ENCODE measurements around the gene GNG10. TPM values are rescaled to one million over a fixed set of nuclear protein-coding genes. Genes with fewer than 3 reads are reported as not detected.

The GNG10 gene
- total and polyA plus RNA-seq, 5 donors = 24.7 to 41.9 (median 29.9) TPM

DNA sequence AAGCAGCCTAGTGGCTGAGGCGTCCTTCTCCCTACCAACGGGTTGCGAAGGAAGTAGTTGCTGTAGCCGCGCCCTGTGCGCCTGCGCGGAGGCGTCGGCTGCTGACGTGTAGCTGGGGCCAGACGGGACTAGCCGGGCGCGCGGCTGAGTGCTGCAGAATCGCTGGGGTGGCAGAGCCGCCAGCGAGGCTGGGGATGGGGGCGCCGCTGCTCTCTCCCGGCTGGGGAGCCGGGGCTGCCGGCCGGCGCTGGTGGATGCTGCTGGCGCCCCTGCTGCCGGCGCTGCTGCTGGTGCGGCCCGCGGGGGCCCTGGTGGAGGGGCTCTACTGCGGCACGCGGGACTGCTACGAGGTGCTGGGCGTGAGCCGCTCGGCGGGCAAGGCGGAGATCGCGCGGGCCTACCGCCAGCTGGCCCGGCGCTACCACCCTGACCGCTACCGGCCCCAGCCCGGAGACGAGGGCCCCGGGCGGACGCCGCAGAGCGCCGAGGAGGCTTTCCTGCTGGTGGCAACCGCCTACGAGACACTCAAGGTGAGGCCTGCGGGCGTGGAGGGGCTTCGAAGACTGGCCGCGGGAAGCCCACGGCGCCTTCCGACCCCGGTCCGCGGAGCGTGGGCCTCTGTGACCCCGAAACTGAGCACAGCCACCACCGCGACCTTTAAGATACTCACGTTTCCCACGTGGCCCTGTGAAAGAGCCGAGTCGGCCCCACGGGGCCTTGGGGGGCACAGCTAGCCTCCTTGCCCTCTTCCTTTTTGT is 30.0 kb upstream of the GNG10 start, which contains the start of gene DNAJC25:
Gene DNAJC25 (plus strand): TSS at position 121 of the 758 bp plus-strand sequence. CDS start 74 bp downstream, at position 195.
- intact Hi-C loops (cut with DNase I) = no loop called here
- no peaks in the 10 kb centered on the region for H3K9me3 ChIP-seq (ENCODE audit: control insufficient read depth, low read length)
- H3K27ac ChIP-seq (ENCODE audit: low read length) = peak within 1 kb of the TSS; percentile 77
- peak; percentile 97 to 98 (median 98) for DNase-seq
- no peaks in the 10 kb centered on the region for H3K27me3 ChIP-seq (ENCODE audit: control insufficient read depth, insufficient read depth)
- under 1% methylated on average over 79 of the region's 79 CpGs for WGBS
- peak within 1 kb of the TSS; percentile 79 for H3K4me3 ChIP-seq (ENCODE audit: low read length)
- ATAC-seq = peak; percentile 100
- H3K4me1 ChIP-seq (ENCODE audit: control insufficient read depth, insufficient read depth, low read length) = peaks cover 4% of the 10 kb centered on the region

- Histone ChIP-seq H3K4me3 (ENCODE audit: low read length) (peak overlapping the region; percentile 79), H3K27ac (ENCODE audit: low read length) (no peak overlapping the region), H3K27me3 (ENCODE audit: control insufficient read depth, insufficient read depth) (no peaks in the 10 kb centered on the region), H3K4me1 (ENCODE audit: control insufficient read depth, insufficient read depth, low read length) (peaks cover 4% of the 10 kb centered on the region), H3K9me3 (ENCODE audit: control insufficient read depth, low read length) (no peaks in the 10 kb centered on the region)
- intact Hi-C loops (cut with DNase I) = no loop called here
- 40% methylated on average over 5 of the region's 5 CpGs for WGBS
- no peak for DNase-seq
- ATAC-seq = no peak
Measured at GRCh38 chr9:111632060-111632459, 29.3 kb upstream of the GNG10 start.

DNA sequence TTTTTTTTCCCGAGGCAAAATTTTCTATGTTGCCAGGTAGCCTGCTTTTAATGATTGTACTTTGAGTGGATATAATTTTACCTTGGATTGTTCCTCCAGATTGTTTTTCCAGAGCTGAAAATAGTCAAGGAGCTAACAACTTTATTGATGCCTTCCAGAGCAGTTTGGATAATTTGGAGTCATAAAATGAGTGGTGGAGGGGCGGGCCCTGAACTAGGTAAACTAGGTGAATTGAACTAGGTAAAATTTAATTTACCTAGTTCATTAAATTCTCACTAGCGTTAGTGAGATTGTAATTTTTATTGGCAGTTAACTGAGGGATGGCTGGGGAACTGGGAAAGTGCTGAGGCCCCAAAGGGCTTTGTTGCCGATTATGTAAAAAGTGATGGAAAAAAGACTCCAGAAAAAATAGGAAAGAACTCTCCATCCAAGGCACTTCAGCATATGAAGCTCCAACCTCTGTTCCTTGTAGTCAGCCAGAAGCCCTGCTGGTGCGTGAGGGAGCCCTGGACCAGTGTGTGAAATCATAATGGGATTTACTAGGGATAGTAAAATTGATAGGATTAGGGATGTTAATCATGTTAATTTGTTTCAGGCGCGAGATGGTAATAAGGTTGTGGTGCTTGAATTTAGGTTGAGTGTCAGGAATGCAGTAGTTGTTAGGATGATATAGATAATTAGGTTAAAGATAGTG is 28.6 kb upstream of the GNG10 start:
- peaks cover 5% of the 10 kb centered on the region for H3K4me1 ChIP-seq (ENCODE audit: control insufficient read depth, insufficient read depth, low read length)
- no peak overlapping the region for H3K27ac ChIP-seq (ENCODE audit: low read length)
- H3K27me3 ChIP-seq (ENCODE audit: control insufficient read depth, insufficient read depth) = no peaks in the 10 kb centered on the region
- peak overlapping the region; percentile 79 for H3K4me3 ChIP-seq (ENCODE audit: low read length)
- 77% methylated on average over 7 of the region's 7 CpGs for WGBS
- DNase-seq (no peak), ATAC-seq (no peak)
- no peaks in the 10 kb centered on the region for H3K9me3 ChIP-seq (ENCODE audit: control insufficient read depth, low read length)
- intact Hi-C loops (cut with DNase I) = no loop called here

GRCh38 chr9:111633389-111633736 is 28.0 kb upstream of the GNG10 start:
- no peak overlapping the region for H3K4me3 ChIP-seq (ENCODE audit: low read length)
- DNase-seq = no peak
- intact Hi-C loops (cut with DNase I) = no loop called here
- no peak for ATAC-seq
- H3K9me3 ChIP-seq (ENCODE audit: control insufficient read depth, low read length) = no peaks in the 10 kb centered on the region
- WGBS = 84% methylated on average over 1 of the region's 1 CpG
- no peaks in the 10 kb centered on the region for H3K27me3 ChIP-seq (ENCODE audit: control insufficient read depth, insufficient read depth)
- peaks cover 5% of the 10 kb centered on the region for H3K4me1 ChIP-seq (ENCODE audit: control insufficient read depth, insufficient read depth, low read length)
- H3K27ac ChIP-seq (ENCODE audit: low read length) = no peak overlapping the region

DNA sequence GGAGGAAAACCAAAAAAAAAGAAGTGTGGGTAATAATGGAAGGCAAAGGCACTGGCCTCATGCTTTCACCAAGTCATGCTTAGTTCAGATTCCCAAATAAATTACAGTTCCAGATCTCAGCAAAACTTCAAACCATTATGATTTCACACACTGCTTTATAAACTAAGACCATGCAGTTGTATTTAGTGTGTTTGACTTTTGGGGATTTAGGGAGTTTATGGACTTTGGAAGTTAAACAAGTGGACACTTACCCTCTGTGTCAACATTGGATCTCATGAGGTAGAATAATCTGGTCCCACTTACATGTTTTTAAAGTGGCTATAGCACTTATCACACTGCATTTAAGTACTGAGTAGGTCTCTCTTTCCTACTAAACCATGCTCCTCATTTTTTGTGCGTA is 26.5 kb upstream of the GNG10 start:
- no peak overlapping the region for H3K4me3 ChIP-seq (ENCODE audit: low read length)
- H3K27ac ChIP-seq (ENCODE audit: low read length) = no peak overlapping the region
- peaks cover 5% of the 10 kb centered on the region for H3K4me1 ChIP-seq (ENCODE audit: control insufficient read depth, insufficient read depth, low read length)
- no peak for ATAC-seq
- no peak for DNase-seq
- no peaks in the 10 kb centered on the region for H3K9me3 ChIP-seq (ENCODE audit: control insufficient read depth, low read length)
- intact Hi-C loops (cut with DNase I) = no loop called here
- WGBS = 83% methylated on average over 1 of the region's 1 CpG
- H3K27me3 ChIP-seq (ENCODE audit: control insufficient read depth, insufficient read depth) = no peaks in the 10 kb centered on the region

GRCh38 chr9:111637421-111637950 is 23.9 kb upstream of the GNG10 start:
- no peak overlapping the region for H3K27ac ChIP-seq (ENCODE audit: low read length)
- intact Hi-C loops (cut with DNase I) = no loop called here
- no peak overlapping the region for H3K4me3 ChIP-seq (ENCODE audit: low read length)
- ATAC-seq = no peak
- H3K27me3 ChIP-seq (ENCODE audit: control insufficient read depth, insufficient read depth) = no peaks in the 10 kb centered on the region
- DNase-seq = no peak
- 89% methylated on average over 6 of the region's 6 CpGs for WGBS
- H3K9me3 ChIP-seq (ENCODE audit: control insufficient read depth, low read length) = no peaks in the 10 kb centered on the region
- peaks cover 5% of the 10 kb centered on the region for H3K4me1 ChIP-seq (ENCODE audit: control insufficient read depth, insufficient read depth, low read length)

DNA sequence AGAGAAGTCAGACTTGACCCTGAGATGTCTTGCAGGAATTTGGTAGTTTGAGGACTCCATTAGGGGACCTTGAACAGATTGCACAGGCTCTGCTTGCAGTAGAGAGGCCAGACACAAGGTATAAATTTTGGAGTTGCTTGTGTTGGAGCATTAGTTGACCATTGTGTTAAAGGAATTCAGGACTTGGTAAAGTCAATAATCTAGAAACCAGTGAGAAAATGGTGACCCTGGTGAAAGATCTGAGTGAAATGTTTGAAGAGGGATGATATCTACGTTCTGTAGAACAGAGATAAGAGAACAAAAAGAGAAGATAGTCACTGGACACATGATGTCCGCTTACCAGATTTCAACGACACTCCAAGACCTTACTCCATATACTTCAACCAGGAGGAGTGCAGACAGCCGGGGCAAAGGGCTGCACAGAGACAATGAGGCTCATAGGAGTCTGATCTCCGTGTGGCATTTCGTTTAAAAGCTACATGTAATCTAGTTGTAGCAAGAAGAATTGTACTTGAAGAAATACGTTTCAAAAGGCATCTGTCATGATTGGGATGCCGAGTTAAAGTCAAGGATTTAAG is 17.1 kb upstream of the GNG10 start:
- no peak for DNase-seq
- no peak overlapping the region for H3K4me3 ChIP-seq (ENCODE audit: low read length)
- H3K27ac ChIP-seq (ENCODE audit: low read length) = no peak overlapping the region
- H3K9me3 ChIP-seq (ENCODE audit: control insufficient read depth, low read length) = no peaks in the 10 kb centered on the region
- ATAC-seq = no peak
- intact Hi-C loops (cut with DNase I) = no loop called here
- 75% methylated on average over 8 of the region's 8 CpGs for WGBS
- no peaks in the 10 kb centered on the region for H3K4me1 ChIP-seq (ENCODE audit: control insufficient read depth, insufficient read depth, low read length)
- no peaks in the 10 kb centered on the region for H3K27me3 ChIP-seq (ENCODE audit: control insufficient read depth, insufficient read depth)

- no peaks in the 10 kb centered on the region for H3K27me3 ChIP-seq (ENCODE audit: control insufficient read depth, insufficient read depth)
- no peak for DNase-seq
- 96% methylated on average over 1 of the region's 1 CpG for WGBS
- intact Hi-C loops (cut with DNase I) = no loop called here
- no peaks in the 10 kb centered on the region for H3K9me3 ChIP-seq (ENCODE audit: control insufficient read depth, low read length)
- no peak overlapping the region for H3K4me3 ChIP-seq (ENCODE audit: low read length)
- ATAC-seq = no peak
- H3K27ac ChIP-seq (ENCODE audit: low read length) = no peak overlapping the region
- H3K4me1 ChIP-seq (ENCODE audit: control insufficient read depth, insufficient read depth, low read length) = no peaks in the 10 kb centered on the region
Measured at GRCh38 chr9:111645806-111646205, 15.6 kb upstream of the GNG10 start.

- H3K27ac ChIP-seq (ENCODE audit: low read length) = no peak overlapping the region
- no peaks in the 10 kb centered on the region for H3K27me3 ChIP-seq (ENCODE audit: control insufficient read depth, insufficient read depth)
- no peak for ATAC-seq
- intact Hi-C loops (cut with DNase I) = no loop called here
- no peaks in the 10 kb centered on the region for H3K4me1 ChIP-seq (ENCODE audit: control insufficient read depth, insufficient read depth, low read length)
- 72% methylated on average over 2 of the region's 2 CpGs for WGBS
- no peak for DNase-seq
- no peak overlapping the region for H3K4me3 ChIP-seq (ENCODE audit: low read length)
- no peaks in the 10 kb centered on the region for H3K9me3 ChIP-seq (ENCODE audit: control insufficient read depth, low read length)
Measured at GRCh38 chr9:111646417-111646816, 15.0 kb upstream of the GNG10 start.

DNA sequence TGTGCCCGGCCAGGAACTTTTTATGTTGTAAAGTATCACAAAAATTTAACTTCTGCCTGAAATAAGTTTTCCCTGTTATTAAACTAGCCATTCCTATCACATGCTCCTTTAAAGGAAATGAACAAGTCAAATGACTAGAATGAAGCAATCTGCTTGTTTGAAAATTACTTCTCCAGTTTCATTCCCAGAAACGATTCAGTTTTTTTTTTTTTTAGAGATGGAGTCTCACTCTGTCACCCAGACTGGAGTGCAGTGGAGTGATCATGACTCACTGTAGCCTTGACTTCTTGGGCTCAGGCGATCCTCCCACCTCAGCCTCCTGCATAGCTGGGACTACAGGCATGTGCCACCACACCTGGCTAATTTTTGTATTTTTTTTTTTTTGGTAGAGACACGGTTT is 13.3 kb upstream of the GNG10 start:
- 81% methylated on average over 4 of the region's 4 CpGs for WGBS
- Histone ChIP-seq H3K9me3 (ENCODE audit: control insufficient read depth, low read length) (no peaks in the 10 kb centered on the region), H3K4me3 (ENCODE audit: low read length) (no peak overlapping the region), H3K4me1 (ENCODE audit: control insufficient read depth, insufficient read depth, low read length) (no peaks in the 10 kb centered on the region), H3K27ac (ENCODE audit: low read length) (no peak overlapping the region), H3K27me3 (ENCODE audit: control insufficient read depth, insufficient read depth) (no peaks in the 10 kb centered on the region)
- no peak for DNase-seq
- intact Hi-C loops (cut with DNase I) = no loop called here
- no peak for ATAC-seq

DNA sequence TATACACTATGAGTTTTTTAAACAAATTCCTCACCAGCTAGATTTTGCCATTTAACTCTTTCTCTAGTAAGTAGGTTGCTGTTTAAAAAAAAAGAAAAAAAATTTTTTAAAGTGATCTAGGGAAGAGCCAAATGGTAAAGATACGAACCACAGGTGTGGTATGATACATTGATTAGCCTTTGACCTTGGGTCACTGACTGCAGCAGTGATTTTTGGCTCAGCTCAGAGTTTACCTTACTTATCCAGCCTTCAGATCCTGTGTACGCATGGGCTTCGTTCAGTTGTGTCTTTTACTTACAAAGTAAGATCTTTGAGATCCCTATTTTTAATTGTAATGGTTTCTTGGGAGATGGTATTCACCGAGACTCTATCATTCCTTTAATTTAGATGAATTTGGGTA is 12.4 kb upstream of the GNG10 start:
- ATAC-seq = no peak
- no peak for DNase-seq
- Histone ChIP-seq H3K4me1 (ENCODE audit: control insufficient read depth, insufficient read depth, low read length) (no peaks in the 10 kb centered on the region), H3K27me3 (ENCODE audit: control insufficient read depth, insufficient read depth) (no peaks in the 10 kb centered on the region), H3K9me3 (ENCODE audit: control insufficient read depth, low read length) (no peaks in the 10 kb centered on the region), H3K4me3 (ENCODE audit: low read length) (no peak overlapping the region), H3K27ac (ENCODE audit: low read length) (no peak overlapping the region)
- intact Hi-C loops (cut with DNase I) = no loop called here
- WGBS = 95% methylated on average over 4 of the region's 4 CpGs

Measured in right cardiac atrium (tissue), 5 donors.